ENCODE results near the gene FLNB. TPM values are rescaled to one million over a fixed set of nuclear protein-coding genes. Genes with fewer than 3 reads are reported as not detected.

Gene FLNB
- total and polyA plus RNA-seq, 2 of the 8 experiments (the other 6 are each of a cell fraction or from before 2014, with no cell fraction given), result 72.3 to 118 TPM

- H3K4me2 ChIP-seq (ENCODE audit: insufficient read depth in 1 of 2, low read depth in 2 of 2, low read length in 2 of 2), result no peak overlapping the region
- peaks cover 0 to 2% of the 10 kb centered on the region in 2 experiments for H4K20me1 ChIP-seq (replicated peaks in 1 of 2; ENCODE audit: control insufficient read depth in 1 of 2, insufficient read depth in 2 of 2, low read length in 2 of 2)
- no peak overlapping the region for H2BK12ac ChIP-seq (ENCODE audit: low read depth, low read length)
- no peak overlapping the region for H2AK5ac ChIP-seq (ENCODE audit: low read depth, low read length)
- H2BK120ac ChIP-seq (replicated peaks; ENCODE audit: low read depth, low read length), result no peak overlapping the region
- no peaks in the 10 kb centered on the region for H3K27me3 ChIP-seq (replicated peaks in 1 of 4; ENCODE audit: control insufficient read depth in 3 of 4, extremely low read depth in 1 of 4, insufficient read depth in 3 of 4, low read length in 3 of 4)
- H4K8ac ChIP-seq (ENCODE audit: extremely low read depth, insufficient read depth, low read length), result no peak overlapping the region
- H2BK5ac ChIP-seq (ENCODE audit: low read depth, low read length), result no peak overlapping the region
- no peak for FAIRE-seq
- ChIA-PET POLR2A (ENCODE audit: partially characterized antibody) (no interaction called here), CTCF (ENCODE audit: partially characterized antibody) (interaction anchor here (1.1 to 3.3 kb wide), 3 partner anchors 60 to 100 kb away, joined by 3 to 9 read pairs (median 4); partner anchors contain the start of gene FLNB)
- 90% methylated on average over 6 of the region's 6 CpGs; no CpG with 5 or more reads in 1 of the 2 experiments for WGBS, 2 experiments (ENCODE audit: extremely low coverage in 1 of 2, insufficient coverage in 1 of 2, insufficient read length in 1 of 2, insufficient replicate concordance in 2 of 2, low coverage in 1 of 2, low lambda C conversion rate in 2 of 2, missing lambda C conversion rate in 1 of 2)
- H3K23me2 ChIP-seq (ENCODE audit: low read depth, low read length), result no peaks in the 10 kb centered on the region
- no peak overlapping the region for H3K27ac ChIP-seq (ENCODE audit: low read depth, low read length)
- no peak overlapping the region for H2AFZ ChIP-seq (ENCODE audit: low read length)
- H4K5ac ChIP-seq (ENCODE audit: insufficient read length, low read depth, low read length), result no peak overlapping the region
- DNase-seq (ENCODE audit: low read depth in 1 of 2, low spot score in 2 of 2), result no peak
- H3K14ac ChIP-seq (ENCODE audit: insufficient read length), result no peak overlapping the region
- H3K18ac ChIP-seq (ENCODE audit: extremely low read depth, low read length), result no peak overlapping the region
- no peaks in the 10 kb centered on the region for H3K9me3 ChIP-seq (ENCODE audit: insufficient read depth in 2 of 2, low read depth in 1 of 2, low read length in 1 of 2)
- H3K4me3 ChIP-seq (ENCODE audit: extremely low read depth in 1 of 4, insufficient read depth in 2 of 4, low read depth in 3 of 4, low read length in 4 of 4), result no peak overlapping the region
- no peak overlapping the region for H2BK15ac ChIP-seq (ENCODE audit: low read length)
- H3K36me3 ChIP-seq (ENCODE audit: control insufficient read depth in 2 of 4, insufficient read depth in 4 of 4, low read length in 3 of 4), result peaks cover 13 to 87% (median 43%) of the 10 kb centered on the region in 4 experiments; a peak in 7 of 8 replicates
- no peak overlapping the region for H2BK20ac ChIP-seq (ENCODE audit: low read length)
- H3K79me1 ChIP-seq (ENCODE audit: low read depth, low read length), result no peaks in the 10 kb centered on the region; the same call in 1 of the 2 replicates
- no peaks in the 10 kb centered on the region for H3K4me1 ChIP-seq (replicated peaks in 1 of 4; ENCODE audit: control insufficient read depth in 3 of 4, insufficient read depth in 4 of 4, low read length in 3 of 4)
- H3K79me2 ChIP-seq (ENCODE audit: control insufficient read depth in 1 of 2, insufficient read depth in 2 of 2, low read length in 2 of 2), result no peaks in the 10 kb centered on the region
- H4K91ac ChIP-seq (replicated peaks; ENCODE audit: insufficient read length, low read length), result no peak overlapping the region
- no peak overlapping the region for H3K23ac ChIP-seq (ENCODE audit: insufficient read length)
- H3K4ac ChIP-seq (replicated peaks; ENCODE audit: insufficient read length, low read depth, low read length), result no peak overlapping the region
- no peak overlapping the region for H3K9ac ChIP-seq (replicated peaks in 1 of 4; ENCODE audit: extremely low read depth in 1 of 4, low read depth in 3 of 4, low read length in 3 of 4)
- no peak overlapping the region for H3K56ac ChIP-seq (replicated peaks; ENCODE audit: insufficient read length, low read depth, low read length)
- TF ChIP-seq NRF1 (IDR thresholded peaks at IDR 0.05; ENCODE audit: low read depth, low read length) (no peak), CREB1 (IDR thresholded peaks at IDR 0.05) (no peak), ZNF274 (IDR thresholded peaks at IDR 0.05; ENCODE audit: borderline replicate concordance, extremely low read depth, low read length) (no peak), POLR2AphosphoS5 (IDR thresholded peaks at IDR 0.05; ENCODE audit: low read depth, low read length) (no peak), USF2 (IDR thresholded peaks at IDR 0.05; ENCODE audit: low read length) (no peak), GABPA (IDR thresholded peaks at IDR 0.05; ENCODE audit: borderline replicate concordance, insufficient read depth, low read length) (no peak), JUND (IDR thresholded peaks at IDR 0.05; ENCODE audit: low read length) (no peak), SIX5 (IDR thresholded peaks at IDR 0.05; ENCODE audit: low read depth, low read length) (no peak), BCL11A (IDR thresholded peaks at IDR 0.05; ENCODE audit: low read depth in 2 of 2, low read length in 2 of 2) (no peak), CBX5 (IDR thresholded peaks at IDR 0.05; ENCODE audit: low read depth, low read length) (no peak), BRCA1 (IDR thresholded peaks at IDR 0.05; ENCODE audit: low read depth, low read length) (no peak), KDM5A (IDR thresholded peaks at IDR 0.05; ENCODE audit: low read length) (no peak), SP2 (IDR thresholded peaks at IDR 0.05; ENCODE audit: low read length) (no peak), SUZ12 (IDR thresholded peaks at IDR 0.05; ENCODE audit: low read length) (no peak), TBP (IDR thresholded peaks at IDR 0.05; ENCODE audit: low read depth, low read length) (no peak), SP1 (IDR thresholded peaks at IDR 0.05; ENCODE audit: low read depth, low read length) (no peak)
These were observed 99.4 kb downstream of the FLNB start for GRCh38 chr3:58107597-58107996.
